CD4-positive, alpha-beta T cell treated with Interferon gamma for 1 hour (primary cell): ENCODE measurements around the gene TTC24.
"Not testable (repeated sequence)": the region's sequence is repeated elsewhere in the genome, so short reads cannot be mapped to it uniquely, and the experiment has no call there.

Experiments used
- DNase-seq: peaks from one replicate; pipeline ENCODE4 v3.0.0-alpha.2; 2020

TTC24 gene

DNA sequence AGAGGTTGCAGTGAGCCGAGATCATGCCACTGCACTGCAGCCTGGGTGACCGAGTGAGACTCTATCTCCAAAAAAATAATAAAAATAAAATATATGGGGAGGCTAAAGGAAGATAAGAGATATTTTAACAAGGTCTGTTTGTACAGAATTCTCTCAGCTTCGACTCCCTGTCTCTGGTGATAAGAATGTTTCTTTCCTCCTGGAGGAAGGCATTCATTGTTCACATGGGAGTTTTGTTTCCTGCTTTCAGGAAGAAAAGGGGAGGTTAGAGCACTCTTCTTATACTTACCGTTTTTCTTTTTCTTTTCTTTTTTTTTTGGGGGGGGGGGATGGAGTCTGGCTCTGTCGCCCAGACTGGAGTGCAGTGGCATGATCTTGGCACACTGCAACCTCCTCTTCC lies 10.0 kb downstream of the TTC24 start:
- DNase-seq = no peak

DNA sequence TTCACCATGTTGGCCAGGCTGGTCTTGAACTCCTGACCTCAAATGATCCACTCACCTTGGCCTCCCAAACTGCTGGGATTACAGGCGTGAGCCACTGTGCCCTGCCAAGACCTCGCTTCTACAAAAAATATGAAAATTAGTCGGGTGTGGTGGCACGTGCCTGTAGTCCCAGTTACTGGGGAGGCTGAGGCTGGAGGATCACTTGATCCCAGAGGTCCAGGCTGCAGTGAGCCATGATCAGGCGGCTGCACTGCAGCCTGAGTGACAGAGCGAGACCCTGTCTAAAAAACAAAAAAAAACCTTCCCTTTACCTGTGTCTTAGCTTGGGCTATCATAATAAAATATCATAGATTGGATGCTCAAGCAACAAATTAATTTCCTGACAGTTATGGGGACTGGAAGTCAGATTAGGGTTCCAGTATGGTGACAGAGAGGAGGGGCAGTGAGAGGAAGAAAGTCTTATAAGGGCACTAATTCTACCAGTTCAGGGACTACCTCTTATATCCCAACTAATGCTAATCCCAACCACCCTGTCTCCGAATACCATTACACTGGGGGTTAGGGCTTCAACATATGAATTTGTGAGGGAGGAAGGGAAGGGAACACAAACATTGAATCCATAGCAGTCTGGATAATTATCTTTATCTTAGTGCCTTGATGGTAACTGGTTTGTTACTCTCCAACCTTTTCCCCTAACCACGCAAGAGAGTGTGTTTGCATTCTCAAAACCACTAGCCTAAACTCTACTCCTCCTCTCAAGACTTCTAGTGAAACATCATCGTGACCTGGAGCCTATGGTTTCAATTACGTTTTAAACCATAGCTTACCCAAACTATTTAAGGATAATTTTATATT lies 11.0 kb downstream of the TTC24 start:
- DNase-seq = no peak

DNA sequence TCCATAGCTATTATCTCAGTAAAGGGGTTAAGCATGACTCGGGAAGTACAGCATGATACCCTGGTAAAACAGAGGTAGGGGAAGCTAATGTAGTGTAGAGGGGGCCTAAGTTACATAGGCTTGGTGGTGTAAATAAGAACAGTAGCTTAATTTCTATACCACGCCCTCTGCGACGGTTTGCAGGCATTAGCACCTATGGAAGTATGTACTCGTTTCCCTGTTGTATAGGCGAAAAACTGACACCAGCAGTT lies 11.6 kb downstream of the TTC24 start:
- DNase-seq = no peak

DNA sequence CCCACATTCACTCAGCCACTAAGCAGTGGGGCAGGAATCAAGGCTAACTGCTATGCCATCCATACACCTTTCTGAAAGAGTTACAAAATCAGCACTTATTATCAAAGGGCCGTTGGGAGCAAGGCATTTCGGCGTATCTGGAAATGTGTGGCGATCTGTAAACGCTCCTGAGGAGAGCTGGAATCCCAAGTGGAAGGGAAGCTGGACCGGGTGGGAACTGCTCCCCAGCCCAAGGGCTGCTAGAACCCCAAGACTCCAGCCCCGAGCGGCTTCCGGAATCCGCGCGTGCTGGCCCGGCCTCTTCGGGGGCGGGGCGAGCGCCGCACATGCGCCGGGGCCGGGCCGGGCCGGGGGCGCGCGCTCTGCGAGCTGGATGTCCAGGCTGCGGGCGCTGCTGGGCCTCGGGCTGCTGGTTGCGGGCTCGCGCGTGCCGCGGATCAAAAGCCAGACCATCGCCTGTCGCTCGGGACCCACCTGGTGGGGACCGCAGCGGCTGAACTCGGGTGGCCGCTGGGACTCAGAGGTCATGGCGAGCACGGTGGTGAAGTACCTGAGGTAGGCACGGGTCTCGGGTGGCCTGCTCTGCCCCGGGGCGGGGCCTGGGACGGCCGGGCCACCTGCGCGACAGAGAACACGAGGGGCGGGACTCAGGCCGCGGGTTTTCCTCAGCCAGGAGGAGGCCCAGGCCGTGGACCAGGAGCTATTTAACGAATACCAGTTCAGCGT lies 12.1 kb downstream of the TTC24 start, which contains the start of gene NAXE:
NAXE (plus strand) TSS at position 345 of the 726 bp plus-strand sequence; CDS start at position 374, 29 bp downstream.
- DNase-seq = peak; percentile 59

DNA sequence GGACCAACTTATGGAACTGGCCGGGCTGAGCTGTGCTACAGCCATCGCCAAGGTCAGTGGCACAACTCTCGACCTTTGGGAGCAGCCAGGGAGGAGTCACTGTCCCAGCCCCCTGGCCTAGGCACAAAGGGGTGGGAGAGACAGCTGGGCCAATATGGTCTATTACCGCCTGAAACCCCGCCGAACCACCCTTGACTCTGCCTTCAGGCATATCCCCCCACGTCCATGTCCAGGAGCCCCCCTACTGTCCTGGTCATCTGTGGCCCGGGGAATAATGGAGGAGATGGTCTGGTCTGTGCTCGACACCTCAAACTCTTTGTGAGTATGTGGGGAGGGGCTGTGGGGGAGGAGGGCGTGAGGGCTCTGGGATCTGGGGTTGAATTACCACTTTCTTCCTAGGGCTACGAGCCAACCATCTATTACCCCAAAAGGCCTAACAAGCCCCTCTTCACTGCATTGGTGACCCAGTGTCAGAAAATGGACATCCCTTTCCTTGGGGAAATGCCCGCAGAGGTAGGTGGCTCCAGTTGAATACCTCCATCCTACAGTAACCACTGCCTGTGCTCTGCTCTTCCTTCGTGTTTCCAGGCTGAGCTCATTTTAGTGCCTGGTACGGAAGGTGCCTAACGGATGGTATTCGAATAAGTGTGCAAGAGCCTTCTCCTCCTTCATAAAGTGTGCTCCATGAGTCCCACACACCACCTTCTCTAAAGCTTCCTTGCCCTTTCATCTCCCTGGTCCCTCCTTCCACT lies 12.8 kb downstream of the TTC24 start:
- no peak for DNase-seq

DNA sequence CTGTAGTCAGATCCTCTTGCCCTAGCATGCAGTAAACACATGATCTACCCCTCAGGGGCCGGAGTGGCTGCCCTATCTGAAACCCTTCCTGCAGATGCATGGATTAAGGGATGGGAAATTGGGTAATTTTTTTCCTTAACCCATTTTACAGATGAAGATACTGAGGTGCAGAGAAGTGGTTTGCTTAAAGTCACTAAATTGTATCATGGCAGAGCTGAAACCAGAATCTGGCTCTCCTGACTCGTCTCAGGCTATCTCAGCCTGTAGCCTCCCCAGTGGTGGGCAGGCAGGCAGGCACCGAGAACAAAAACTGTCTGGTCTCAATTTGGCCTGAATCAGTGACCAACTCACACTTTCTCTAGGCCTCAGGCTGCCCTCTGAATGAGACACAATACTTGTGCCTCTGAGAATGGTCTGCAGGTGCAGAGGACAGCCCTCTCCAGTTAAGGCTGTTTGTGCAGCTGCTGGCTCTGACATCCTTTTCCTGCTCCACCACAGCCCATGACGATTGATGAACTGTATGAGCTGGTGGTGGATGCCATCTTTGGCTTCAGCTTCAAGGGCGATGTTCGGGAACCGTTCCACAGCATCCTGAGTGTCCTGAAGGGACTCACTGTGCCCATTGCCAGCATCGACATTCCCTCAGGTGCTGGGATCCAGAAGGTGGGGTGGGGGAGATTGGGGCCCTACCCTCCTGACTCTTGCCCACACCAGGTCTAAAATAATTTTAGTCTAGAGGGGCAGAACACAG lies 13.6 kb downstream of the TTC24 start:
- no peak for DNase-seq

DNA sequence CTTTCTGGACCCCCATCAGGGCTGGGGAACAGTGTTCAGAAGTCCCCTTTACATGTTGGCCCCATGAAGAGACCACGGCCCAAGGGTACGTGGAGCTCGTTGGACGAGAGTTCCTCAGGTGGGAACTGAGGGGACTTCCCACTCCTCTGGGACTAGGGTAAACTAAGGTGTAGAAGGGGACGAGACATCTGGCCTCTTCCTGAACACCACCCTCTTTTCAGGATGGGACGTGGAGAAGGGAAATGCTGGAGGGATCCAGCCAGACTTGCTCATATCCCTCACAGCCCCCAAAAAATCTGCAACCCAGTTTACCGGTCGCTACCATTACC lies 14.1 kb downstream of the TTC24 start:
- DNase-seq = no peak

DNA sequence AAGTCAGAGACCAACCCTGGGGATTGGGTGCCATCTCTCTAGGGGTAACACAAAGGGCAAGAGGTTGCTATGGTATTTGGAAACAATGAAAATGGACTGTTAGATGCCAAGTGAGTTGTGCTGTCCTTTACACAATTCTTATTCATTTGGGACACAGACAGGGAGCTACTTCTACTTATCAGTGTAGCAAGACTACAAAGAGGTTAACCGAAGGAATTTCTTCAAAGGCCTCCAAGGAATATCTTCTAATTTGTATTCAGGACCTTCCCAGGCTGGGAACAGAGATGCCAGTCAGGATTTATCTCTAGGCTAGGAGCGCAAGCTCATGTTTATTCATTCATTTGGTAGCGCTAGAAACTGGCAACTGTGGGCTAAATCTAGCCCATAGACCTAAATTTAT lies 14.7 kb downstream of the TTC24 start:
- no peak for DNase-seq

DNA sequence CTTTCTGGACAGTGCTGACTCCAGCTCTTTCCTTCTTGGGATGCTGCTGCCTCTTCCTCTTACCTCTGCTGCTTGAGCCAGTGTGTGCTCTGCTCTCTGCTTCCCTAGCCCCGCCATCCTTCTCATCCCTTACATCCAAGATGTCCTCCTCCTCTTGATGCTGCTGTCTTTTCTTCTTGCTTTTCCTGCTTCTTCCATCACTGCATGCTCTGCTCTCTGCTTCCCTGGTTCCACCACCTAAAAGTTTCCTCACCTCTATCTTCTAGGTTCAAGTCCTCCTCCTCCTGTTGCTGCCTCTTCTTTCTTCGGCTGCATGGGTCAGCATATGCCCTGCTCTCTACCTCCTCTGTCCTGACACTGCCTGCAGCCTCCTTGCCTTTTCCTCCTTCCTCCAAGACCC lies 15.5 kb downstream of the TTC24 start:
- no peak for DNase-seq

DNA sequence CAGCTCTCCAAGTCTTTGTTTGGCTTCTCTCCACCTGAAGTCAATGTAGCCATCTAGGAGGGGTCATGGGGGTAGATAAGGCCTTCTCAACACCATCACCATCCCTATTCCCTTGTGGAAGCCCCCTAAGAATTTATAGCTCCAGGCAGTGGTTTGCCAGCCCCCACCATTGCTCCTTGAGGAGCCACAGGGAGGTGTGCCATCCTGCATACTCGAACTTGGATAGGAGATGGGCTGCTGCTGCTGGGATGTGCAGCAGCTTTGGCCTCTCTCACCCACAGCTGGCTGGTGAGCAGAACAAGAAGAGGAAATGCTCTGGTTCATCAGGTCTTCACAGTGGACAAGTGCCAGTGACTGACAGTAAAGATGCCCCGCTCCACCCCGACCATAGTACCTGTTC lies 16.9 kb downstream of the TTC24 start:
- no peak for DNase-seq

DNA sequence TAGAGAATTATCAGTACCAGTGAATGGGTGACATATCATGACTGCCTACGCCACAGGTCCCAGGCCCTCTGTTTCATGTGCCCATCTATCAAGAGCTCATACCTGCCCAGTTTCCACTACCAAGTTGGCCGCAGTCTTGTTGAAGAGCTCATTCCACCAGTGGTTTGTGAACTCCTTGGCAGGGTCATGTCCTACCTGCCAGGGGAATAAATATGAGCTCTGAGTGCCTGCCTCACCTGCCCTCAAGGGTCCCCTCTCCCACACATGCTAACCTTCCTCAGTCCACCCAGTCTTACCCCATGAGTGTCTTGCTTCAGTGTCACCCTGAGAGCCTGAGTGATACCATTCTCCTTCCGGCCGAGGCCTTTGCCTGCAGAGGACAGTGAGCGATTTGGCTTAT lies 18.6 kb downstream of the TTC24 start:
- DNase-seq = no peak

DNA sequence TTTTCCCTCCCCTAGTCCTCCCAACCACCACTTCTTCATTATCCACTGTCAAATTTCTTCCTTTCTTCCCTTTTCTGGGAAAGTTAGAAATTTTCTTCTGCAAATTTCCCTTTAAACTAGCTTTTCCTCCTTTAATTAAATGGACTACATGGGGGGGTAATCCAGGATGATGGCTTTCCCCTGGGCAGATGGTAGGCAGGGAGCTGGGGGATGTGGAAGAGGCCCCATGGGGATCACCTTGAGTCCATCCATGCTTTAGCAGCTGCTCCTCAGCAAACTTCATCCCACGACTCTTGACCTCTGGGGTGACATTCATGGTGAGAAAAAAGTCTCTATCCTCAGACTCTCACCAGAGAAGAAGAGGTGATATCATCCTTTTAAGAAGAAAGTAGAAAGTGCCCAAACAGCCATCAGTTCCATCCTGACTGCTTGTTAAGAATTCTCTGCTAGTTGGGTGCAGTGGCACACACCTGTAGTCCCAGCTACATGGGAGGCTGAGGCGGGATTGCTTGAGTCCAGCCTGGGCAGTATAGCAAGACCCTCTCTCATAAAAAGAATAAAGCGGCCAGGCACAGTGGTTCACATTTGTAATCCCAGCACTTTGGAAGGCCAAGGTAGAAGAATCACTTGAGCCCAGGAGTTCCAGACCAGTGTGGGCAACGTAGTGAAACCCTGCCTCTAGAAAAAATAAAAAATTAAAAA lies 19.4 kb downstream of the TTC24 start:
- no peak for DNase-seq

DNA sequence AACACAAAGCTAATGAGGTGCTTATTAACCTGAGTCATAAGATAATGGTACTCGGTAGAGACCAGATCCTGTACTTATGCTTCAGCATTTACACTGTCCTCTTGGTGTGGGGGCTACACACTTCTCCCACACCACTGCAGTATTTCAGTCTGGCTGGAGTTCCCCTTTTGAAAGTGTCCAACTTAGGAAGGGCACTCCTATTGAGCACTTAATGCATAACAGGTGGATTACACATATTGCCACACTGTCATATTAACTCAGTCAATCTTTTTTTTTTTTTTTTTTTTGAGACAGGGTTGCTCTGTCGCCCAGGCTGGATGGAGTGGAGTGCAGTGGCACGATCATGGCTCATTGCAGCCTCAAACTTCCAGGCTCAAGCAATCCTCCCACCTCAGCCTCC lies 20.3 kb downstream of the TTC24 start:
- DNase-seq = no peak

DNA sequence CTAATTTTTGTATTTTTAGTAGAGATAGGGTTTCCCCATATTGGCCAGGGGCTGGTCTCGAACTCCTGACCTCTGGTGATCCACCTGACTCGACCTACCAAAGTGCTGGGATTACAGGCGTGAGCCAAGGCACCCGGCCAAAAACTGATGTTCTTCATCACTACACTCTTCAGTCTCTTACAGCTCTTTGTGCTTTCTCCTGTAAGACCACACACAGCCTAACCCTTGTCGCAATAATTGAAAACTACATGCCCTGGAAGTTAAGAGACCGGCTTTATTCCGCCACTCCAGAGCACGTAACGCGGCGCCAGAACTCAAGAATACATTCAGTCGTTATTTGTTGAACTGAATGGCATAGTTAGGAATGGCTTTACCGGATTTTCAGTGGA lies 21.2 kb downstream of the TTC24 start:
- DNase-seq = no peak

DNA sequence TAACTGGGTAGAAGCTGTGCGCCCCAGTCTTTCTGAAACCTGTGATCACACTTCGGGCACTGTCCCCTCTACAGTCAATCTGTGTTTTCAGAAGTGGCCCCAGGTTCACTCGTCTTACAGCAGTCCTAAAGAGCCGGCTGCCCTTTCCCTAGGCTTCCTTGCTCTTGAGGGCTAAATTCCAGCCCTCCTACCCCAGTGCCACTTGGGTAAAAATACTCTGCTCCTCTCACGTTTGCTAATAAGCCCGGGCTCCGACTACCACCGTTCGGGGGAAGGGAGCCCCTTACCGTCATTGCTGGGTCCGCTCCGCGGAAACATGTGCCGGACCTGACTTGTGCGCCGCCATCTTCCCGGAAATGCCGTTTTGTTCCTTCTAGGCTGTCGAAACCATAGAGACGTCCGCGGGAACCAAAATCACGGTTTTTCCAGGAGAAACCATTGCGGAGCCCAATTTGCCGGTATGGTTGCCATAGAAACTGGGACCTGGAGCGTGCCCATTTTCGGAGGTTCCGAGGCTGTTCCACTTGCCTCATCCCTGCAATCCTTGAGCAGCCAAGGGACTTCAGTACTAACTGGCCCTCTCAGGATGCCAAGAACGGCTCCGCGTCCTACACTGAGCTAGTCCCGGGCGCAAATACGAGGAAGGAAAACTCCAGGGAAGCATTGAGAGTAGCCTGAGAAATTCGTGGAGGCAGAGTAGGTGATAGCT lies 21.8 kb downstream of the TTC24 start, which contains the start of gene GPATCH4:
GPATCH4 (minus strand) TSS at position 358 of the 709 bp plus-strand sequence.
- peak; percentile 73 for DNase-seq

DNA sequence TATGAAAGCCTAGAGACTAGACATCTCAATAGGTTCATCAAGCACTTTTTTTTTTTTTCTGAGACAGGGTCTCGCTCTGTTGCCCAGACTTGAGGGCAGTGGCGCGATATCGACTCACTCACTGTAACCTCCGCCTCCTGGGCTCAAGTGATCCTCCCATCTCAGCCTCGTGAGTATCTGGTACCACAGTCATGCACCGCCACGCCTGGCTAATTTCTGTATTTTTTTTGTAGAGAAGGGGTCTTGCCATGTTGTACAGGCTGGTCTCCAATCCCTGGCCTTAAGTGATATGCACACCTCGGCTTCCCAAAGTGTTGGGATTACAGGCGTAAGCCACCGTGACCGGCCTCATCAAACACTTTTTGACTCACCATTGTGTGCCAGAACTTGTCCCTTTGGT lies 22.4 kb downstream of the TTC24 start:
- no peak for DNase-seq

DNA sequence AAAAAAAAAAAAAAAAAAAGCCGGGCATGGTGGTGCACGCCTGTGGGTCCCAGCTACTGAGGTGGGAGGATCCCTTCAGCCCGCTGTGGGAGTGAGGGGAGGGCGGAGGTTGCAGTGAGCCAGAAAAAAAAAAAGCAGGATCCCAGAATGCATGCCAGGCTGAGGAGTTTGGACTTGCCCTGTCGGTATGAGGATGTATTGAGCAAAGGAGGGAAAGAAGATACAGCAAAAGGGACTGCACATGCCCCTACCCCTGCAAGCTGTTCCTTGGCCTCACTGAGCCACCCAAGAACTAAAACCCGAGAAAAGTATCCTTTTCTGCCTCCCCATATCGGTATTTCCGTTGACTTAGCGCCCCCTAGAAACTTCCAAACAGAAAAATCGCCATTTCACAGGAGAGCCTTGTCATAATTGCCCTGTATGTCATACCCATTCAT lies 23.1 kb downstream of the TTC24 start:
- DNase-seq = no peak

DNA sequence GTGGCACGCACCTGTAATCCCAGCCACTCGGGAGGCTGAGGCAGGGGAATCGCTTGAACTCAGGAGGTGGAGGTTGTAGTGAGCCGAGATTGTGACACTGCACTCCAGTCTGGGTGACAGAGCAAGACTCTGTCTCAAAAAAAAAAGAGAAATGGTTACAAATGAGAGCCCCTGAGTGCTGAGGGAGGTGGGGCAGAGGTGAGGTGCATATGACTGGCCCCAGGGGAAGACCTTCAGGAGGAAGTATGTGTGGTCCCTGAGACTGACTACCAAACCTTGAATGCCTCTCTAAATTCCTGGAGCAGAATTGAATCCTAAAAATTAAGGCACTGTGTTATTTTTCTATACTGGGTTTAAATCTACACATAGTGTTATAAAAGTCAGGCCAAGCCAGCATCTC lies 27.8 kb downstream of the TTC24 start:
- DNase-seq = peak; percentile 49

DNA sequence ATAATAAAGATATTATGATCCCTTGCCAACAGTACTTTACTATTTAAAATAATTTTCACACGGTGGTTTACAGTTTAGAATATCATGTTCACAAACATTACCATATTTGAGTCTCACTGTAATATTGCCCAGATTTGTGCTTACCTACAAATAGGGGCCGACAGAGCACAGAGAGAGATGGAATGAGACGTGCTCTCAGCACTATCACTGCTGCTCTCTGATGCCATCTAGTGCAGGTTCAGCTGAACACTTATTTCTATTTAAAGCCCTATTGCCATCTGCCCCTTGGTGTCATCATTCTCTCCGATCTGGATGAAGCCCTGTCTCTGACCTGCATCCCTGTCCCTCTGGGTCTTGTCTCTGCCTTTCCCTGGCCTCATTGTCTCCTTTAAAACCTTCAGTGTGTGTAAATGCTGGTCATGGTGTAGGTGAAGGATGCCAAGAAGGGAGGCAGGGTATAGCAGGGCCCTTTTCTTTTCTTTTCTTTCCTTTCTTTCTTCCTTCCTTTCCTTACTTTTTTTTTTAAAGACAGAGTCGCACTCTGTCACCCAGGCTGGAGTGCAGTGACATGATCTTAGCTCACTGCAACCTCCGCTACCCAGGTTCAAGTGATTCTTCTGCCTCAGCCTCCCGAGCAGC lies 28.6 kb downstream of the TTC24 start:
- DNase-seq = peak; percentile 72

DNA sequence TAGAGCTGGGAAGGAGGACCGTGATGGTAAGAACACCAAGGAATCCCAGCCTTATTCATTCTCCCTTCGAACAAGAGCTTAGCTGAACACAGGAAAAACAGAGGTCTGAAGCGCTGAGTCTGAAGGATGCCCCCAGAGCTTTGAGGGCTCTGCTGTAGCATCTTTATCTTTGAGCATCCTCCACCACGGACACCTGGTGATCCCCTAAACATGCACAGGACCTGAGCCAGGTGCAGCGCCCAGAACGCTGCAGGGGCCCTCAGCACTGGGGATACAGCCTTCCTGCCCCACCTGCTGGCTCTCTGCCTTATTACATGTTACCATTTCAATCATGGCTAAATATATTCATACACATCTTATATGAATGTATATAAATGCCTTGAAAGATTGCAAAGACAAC lies 29.5 kb downstream of the TTC24 start:
- peak; percentile 46 for DNase-seq

DNA sequence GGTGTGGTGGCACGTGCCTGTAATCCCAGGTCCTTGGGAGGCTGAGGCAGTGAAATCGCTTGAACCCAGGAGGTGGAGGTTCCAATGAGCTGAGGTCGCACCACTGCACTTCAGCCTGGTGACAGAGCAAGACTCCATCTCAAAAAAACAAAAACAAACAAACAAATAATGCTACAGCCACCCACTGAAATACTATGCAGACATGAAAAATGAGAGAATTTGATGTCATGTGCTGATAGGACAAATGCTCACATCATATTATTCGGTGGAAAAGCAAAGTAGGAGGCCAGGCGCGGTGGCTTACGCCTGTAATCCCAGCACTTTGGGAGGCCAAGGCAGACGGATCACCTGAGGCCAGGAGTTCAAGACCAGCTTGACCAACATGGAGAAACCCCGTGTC lies 30.5 kb downstream of the TTC24 start:
- DNase-seq = not testable (repeated sequence)
